Spleen (tissue), 11 donors: ENCODE results near the gene USP35. TPM values are rescaled to one million over a fixed set of nuclear protein-coding genes. Genes with fewer than 3 reads are reported as not detected.

Source experiments
- DNase-seq: peaks from one replicate; pipeline ENCODE4 v3.0.0-alpha.2; 2020
- H3K27ac ChIP-seq, 8 donors: fragments of 200-600 bp; sonication (generic) in 7 of 8; 1 replicate in 4 of 8; 2 replicates in 4 of 8; pipeline versions ENCODE4 v1.5.0 to v1.8.0; 2016 to 2021; ENCODE audit warnings: inconsistent platforms in 4 of 8, mild to moderate bottlenecking in 4 of 8, moderate library complexity in 1 of 8
- H3K27me3 ChIP-seq, 7 donors: fragments of 200-600 bp; sonication (generic) in 6 of 7; replicated peaks in 1 of 7; 1 replicate in 4 of 7; 2 replicates in 3 of 7; pipeline versions ENCODE4 v1.5.0 to v1.8.0; 2016 to 2021; ENCODE audit warnings: inconsistent platforms in 3 of 7, mild to moderate bottlenecking in 1 of 7
- H3K36me3 ChIP-seq, 6 donors: fragments of 200-600 bp; sonication (generic) in 5 of 6; 1 replicate in 4 of 6; 2 replicates in 2 of 6; pipeline versions ENCODE4 v1.5.0 to v1.8.0; 2016 to 2021; ENCODE audit warnings: inconsistent platforms in 2 of 6
- H3K4me1 ChIP-seq, 6 donors: fragments of 200-600 bp; sonication (generic) in 5 of 6; 1 replicate in 3 of 6; 2 replicates in 3 of 6; pipeline versions ENCODE4 v1.5.0 to v1.8.0; 2016 to 2021; ENCODE audit warnings: inconsistent platforms in 3 of 6
- H3K4me3 ChIP-seq, 8 donors: fragments of 200-600 bp; sonication (generic) in 7 of 8; 1 replicate in 4 of 8; 2 replicates in 4 of 8; pipeline versions ENCODE4 v1.5.0 to v1.8.0; 2016 to 2021; ENCODE audit warnings: inconsistent platforms in 4 of 8, mild to moderate bottlenecking in 4 of 8, moderate library complexity in 2 of 8
- H3K9me3 ChIP-seq, 8 donors: fragments of 200-600 bp; sonication (generic) in 7 of 8; 1 replicate in 4 of 8; 2 replicates in 4 of 8; pipeline versions ENCODE4 v1.5.0 to v1.8.0; 2016 to 2021; ENCODE audit warnings: inconsistent platforms in 4 of 8
- POLR2A ChIP-seq, 3 donors: fragments of 450-650 bp; IDR thresholded peaks; one replicate each; pipeline ENCODE4 v1.5.1; 2017; ENCODE audit warnings: antibody characterized with exemption in 3 of 3, mild to moderate bottlenecking in 1 of 3
- POLR2AphosphoS5 ChIP-seq, 3 donors: sonication (generic); formaldehyde crosslinking; IDR thresholded peaks; one replicate each; pipeline ENCODE4 v1.5.1; 2017; ENCODE audit warnings: antibody characterized with exemption in 3 of 3
- WGBS, 5 donors: extraction: QIAGEN DNeasy Blood & Tissue Kit in 3 of 5; methylation state at CpG; one replicate each; pipeline versions ENCODE4 v1.1.5 to v1.1.7; 2013 to 2018; 5-methylcytosine and 5-hydroxymethylcytosine counted together
- intact Hi-C: fragments of 100-400 bp; cut with DNase I; formaldehyde crosslinking; loops from one replicate; pipeline ENCODE4 v1.15.0; 2023; ENCODE audit warnings: low total_unique reads
- polyA plus RNA-seq, 3 donors: library from polyadenylated mRNA; stranded (reverse); fragments of 200-250 nt; gene quantifications; one replicate each; pipeline ENCODE4 v1.2.1, GENCODE V29; 2013
- total RNA-seq, 7 donors: library from RNA; depleted of rRNA in 3 of 7; stranded (reverse); fragments of >200 nt in 3 of 7; fragmentation: NEBNext Ultra II Directional in 4 of 7; extraction: Animal tissue kit (Norgen Biotek cat#: 25700) in 4 of 7; gene quantifications; one replicate each; pipeline versions ENCODE4 v1.1.0 to v1.2.1, GENCODE V29; 2016 to 2021
- TF ChIP-seq, protein P1 (sequence below), 11 experiments: fragments of 200-600 bp in 7 of 11; fragments of 450-650 bp in 4 of 11; sonication (generic) in 4 of 11; IDR thresholded peaks in 8 of 11; conservative IDR thresholded peaks in 3 of 11; 1 replicate in 7 of 11; 2 replicates in 4 of 11; pipeline versions ENCODE4 v1.4.0 to v1.8.0; 2016 to 2021; ENCODE audit warnings: antibody characterized with exemption in 11 of 11, inconsistent platforms in 4 of 11, mild to moderate bottlenecking in 1 of 11
- donor health status: healthy with polysubstance abuse.
- donor health status: DM: no; HTN: no; CAD: no; lungs with moderate emphysema.
- donor health status: DM: no; HTN: no; CAD: no.
- donor health status: Bipolar disorder and iron deficiency.
- donor health status: healthy.
- donor health status: DM: no; HTN: no; CAD: no.
- donor health status: DM: yes; HTN: yes; CAD: no.

Gene USP35
- total and polyA plus RNA-seq, 10 donors = 1.6 to 9.5 (median 6.3) TPM

GRCh38 chr11:78187366-78188285 is 1.1 kb upstream of the USP35 start:
- peak overlapping the region; percentile 85 to 99 (median 95) for H3K4me3 ChIP-seq
- no peaks in the 10 kb centered on the region for H3K9me3 ChIP-seq
- peak; percentile 94 for DNase-seq
- no peaks in the 10 kb centered on the region for H3K27me3 ChIP-seq
- WGBS, 5 donors = 21 to 23% (median 21%) methylated on average over 30 to 31 of the region's 31 CpGs
- intact Hi-C loops = no loop called here
- TF ChIP-seq, protein P1, sequence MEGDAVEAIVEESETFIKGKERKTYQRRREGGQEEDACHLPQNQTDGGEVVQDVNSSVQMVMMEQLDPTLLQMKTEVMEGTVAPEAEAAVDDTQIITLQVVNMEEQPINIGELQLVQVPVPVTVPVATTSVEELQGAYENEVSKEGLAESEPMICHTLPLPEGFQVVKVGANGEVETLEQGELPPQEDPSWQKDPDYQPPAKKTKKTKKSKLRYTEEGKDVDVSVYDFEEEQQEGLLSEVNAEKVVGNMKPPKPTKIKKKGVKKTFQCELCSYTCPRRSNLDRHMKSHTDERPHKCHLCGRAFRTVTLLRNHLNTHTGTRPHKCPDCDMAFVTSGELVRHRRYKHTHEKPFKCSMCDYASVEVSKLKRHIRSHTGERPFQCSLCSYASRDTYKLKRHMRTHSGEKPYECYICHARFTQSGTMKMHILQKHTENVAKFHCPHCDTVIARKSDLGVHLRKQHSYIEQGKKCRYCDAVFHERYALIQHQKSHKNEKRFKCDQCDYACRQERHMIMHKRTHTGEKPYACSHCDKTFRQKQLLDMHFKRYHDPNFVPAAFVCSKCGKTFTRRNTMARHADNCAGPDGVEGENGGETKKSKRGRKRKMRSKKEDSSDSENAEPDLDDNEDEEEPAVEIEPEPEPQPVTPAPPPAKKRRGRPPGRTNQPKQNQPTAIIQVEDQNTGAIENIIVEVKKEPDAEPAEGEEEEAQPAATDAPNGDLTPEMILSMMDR (IDR thresholded peaks at IDR 0.05 in 8 of 11, conservative IDR thresholded peaks at IDR 0.05 in 3 of 11) = no peak
- peaks cover 15 to 60% (median 43%) of the 10 kb centered on the region in 6 donors for H3K4me1 ChIP-seq
- peak overlapping the region; percentile 24 to 95 (median 88) for H3K27ac ChIP-seq
- peaks cover 0 to 20% (median 0%) of the 10 kb centered on the region in 6 donors for H3K36me3 ChIP-seq

DNA sequence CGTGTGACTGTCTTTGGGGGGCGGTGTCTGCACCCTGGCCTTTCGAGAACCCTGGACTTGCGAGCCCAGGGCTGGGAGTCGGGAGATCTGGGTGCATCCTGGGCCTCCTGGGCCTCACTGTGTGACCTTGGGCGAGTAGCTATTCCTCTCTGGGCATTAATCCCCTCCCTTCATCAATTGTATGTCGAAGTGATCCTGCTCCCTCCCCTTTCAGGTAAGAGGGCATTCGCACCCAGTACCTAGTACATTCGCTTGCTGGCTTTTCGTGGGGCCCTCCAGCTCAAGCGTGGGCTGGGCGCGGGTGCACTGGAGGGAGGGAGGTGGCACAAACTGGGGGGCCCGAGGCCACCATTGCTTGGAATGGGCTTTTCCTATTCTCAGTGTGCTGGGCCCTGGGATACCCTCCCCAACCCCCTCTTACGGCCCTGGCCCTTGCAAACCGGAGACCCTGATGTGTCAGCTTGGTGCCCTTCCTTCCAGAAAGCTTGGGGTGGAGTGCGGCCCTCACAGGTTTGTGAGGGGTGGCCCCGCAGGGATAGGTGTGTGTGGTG is 530 bp downstream of the USP35 start:
- no peaks in the 10 kb centered on the region for H3K27me3 ChIP-seq
- H3K4me1 ChIP-seq = peaks cover 15 to 73% (median 44%) of the 10 kb centered on the region in 6 donors
- intact Hi-C loops = no loop called here
- peak overlapping the region in 6 of 8 donors; percentile 88 to 95 (median 90) for H3K27ac ChIP-seq
- peak; percentile 84 for DNase-seq
- 42 to 52% (median 48%) methylated on average over 12 to 18 of the region's 18 CpGs for WGBS, 5 donors
- TF ChIP-seq, protein P1 (IDR thresholded peaks at IDR 0.05 in 8 of 11, conservative IDR thresholded peaks at IDR 0.05 in 3 of 11) = no peak
- TF ChIP-seq POLR2AphosphoS5 (IDR thresholded peaks at IDR 0.05) = no peak
- TF ChIP-seq POLR2A (IDR thresholded peaks at IDR 0.05) = no peak
- H3K36me3 ChIP-seq = peaks cover 0 to 12% (median 0%) of the 10 kb centered on the region in 6 donors
- H3K4me3 ChIP-seq = peak overlapping the region; percentile 85 to 99 (median 95)
- H3K9me3 ChIP-seq = no peaks in the 10 kb centered on the region

DNA sequence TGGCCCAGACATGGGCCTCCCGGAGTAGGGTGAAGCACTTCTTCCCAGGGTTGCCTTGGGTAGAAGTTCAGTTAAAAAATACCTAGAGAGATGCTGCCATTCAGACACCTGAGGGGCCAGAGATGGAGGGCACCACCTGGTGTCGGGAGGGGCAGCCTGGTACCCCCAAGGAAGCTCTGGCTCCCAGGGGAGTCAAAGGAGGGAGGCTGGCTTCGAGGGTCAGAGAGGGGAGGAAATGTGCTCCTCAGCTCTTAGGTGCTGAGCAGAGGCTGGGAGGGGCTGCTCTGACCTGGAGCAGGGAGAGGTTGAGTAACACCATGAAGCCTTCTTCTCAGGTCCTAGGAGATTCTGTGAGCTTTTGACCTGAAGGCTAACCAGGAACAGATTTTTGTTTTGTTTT is 1.1 kb downstream of the USP35 start:
- Histone ChIP-seq H3K36me3 (peaks cover 0 to 12% (median 0%) of the 10 kb centered on the region in 6 donors), H3K4me3 (peak overlapping the region in 5 of 8 donors; percentile 85 to 99 (median 97)), H3K27me3 (no peaks in the 10 kb centered on the region), H3K9me3 (no peaks in the 10 kb centered on the region), H3K27ac (peak overlapping the region in 3 of 8 donors; percentile 91 to 95 (median 93)), H3K4me1 (peaks cover 15 to 73% (median 44%) of the 10 kb centered on the region in 6 donors)
- WGBS, 5 donors = 36 to 55% (median 47%) methylated on average over 3 of the region's 3 CpGs
- TF ChIP-seq POLR2AphosphoS5 (IDR thresholded peaks at IDR 0.05) = no peak
- no peak for TF ChIP-seq POLR2A (IDR thresholded peaks at IDR 0.05)
- TF ChIP-seq, protein P1 (IDR thresholded peaks at IDR 0.05 in 8 of 11, conservative IDR thresholded peaks at IDR 0.05 in 3 of 11) = no peak
- intact Hi-C loops = no loop called here
- peak; percentile 77 for DNase-seq

DNA sequence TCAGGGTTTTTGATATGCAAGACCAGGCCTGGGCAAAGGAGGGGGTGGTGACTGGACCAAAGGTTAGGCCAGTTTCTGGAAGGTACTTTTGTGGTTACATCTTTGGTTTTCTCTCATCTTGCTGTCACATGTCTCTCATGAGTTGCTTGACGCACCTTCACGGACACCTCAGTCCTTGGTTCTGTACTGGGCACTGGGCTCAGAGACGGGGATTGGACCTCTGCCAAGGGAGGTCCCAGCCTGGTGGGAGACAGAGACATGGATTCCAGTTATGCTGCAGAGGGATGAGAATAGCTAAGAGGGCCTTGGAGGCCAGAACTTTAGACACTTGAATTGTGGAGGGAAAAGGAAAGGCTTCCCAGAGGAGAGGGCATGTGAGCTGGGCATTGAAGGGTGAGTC is 1.7 kb downstream of the USP35 start:
- no peak for TF ChIP-seq POLR2AphosphoS5 (IDR thresholded peaks at IDR 0.05)
- TF ChIP-seq POLR2A (IDR thresholded peaks at IDR 0.05) = no peak
- TF ChIP-seq, protein P1 (IDR thresholded peaks at IDR 0.05 in 8 of 11, conservative IDR thresholded peaks at IDR 0.05 in 3 of 11) = no peak
- peak; percentile 46 for DNase-seq
- Histone ChIP-seq H3K4me3 (no peak overlapping the region), H3K27ac (no peak overlapping the region), H3K4me1 (peaks cover 15 to 73% (median 44%) of the 10 kb centered on the region in 6 donors), H3K9me3 (no peaks in the 10 kb centered on the region), H3K36me3 (peaks cover 0 to 8% (median 0%) of the 10 kb centered on the region in 6 donors), H3K27me3 (no peaks in the 10 kb centered on the region)
- intact Hi-C loops = no loop called here
- WGBS, 5 donors = 66 to 79% (median 71%) methylated on average over 3 of the region's 3 CpGs
